ENCODE data around the gene PPP3CA.
"Not testable (repeated sequence)": the region's sequence is repeated elsewhere in the genome, so short reads cannot be mapped to it uniquely, and the experiment has no call there.

Gene PPP3CA

GRCh38 chr4:101104312-101105052, 242.8 kb downstream of the PPP3CA start:
- no peak for DNase-seq (ENCODE audit: extremely low read depth, low read depth)
- H3K4me3 ChIP-seq (replicated peaks; ENCODE audit: low read depth, low read length), result no peak overlapping the region
- no peak for TF ChIP-seq CTCF (IDR thresholded peaks at IDR 0.05; ENCODE audit: low read depth, low read length, missing control alignments)

GRCh38 chr4:101103381-101104142, 243.8 kb downstream of the PPP3CA start:
- H3K4me3 ChIP-seq (replicated peaks; ENCODE audit: low read depth, low read length), result no peak overlapping the region
- no peak for DNase-seq (ENCODE audit: extremely low read depth, low read depth)
- no peak for TF ChIP-seq CTCF (IDR thresholded peaks at IDR 0.05; ENCODE audit: low read depth, low read length, missing control alignments)

- peak; percentile 72 for DNase-seq (ENCODE audit: extremely low read depth, low read depth)
Measured at GRCh38 chr4:101102114-101102742, 245.1 kb downstream of the PPP3CA start.

GRCh38 chr4:101101072-101101471, 246.3 kb downstream of the PPP3CA start:
- no peak for DNase-seq (ENCODE audit: extremely low read depth, low read depth)
- TF ChIP-seq CTCF (IDR thresholded peaks at IDR 0.05; ENCODE audit: low read depth, low read length, missing control alignments), result no peak
- H3K4me3 ChIP-seq (replicated peaks; ENCODE audit: low read depth, low read length), result no peak overlapping the region

More at GRCh38 chr4:101102114-101102742, 245.1 kb downstream of the PPP3CA start:
- H3K4me3 ChIP-seq (replicated peaks; ENCODE audit: low read depth, low read length), result no peak overlapping the region
- TF ChIP-seq CTCF (IDR thresholded peaks at IDR 0.05; ENCODE audit: low read depth, low read length, missing control alignments), result no peak

GRCh38 chr4:101098666-101099400, 248.5 kb downstream of the PPP3CA start:
- no peak for DNase-seq (ENCODE audit: extremely low read depth, low read depth)
- TF ChIP-seq CTCF (IDR thresholded peaks at IDR 0.05; ENCODE audit: low read depth, low read length, missing control alignments), result no peak
- H3K4me3 ChIP-seq (replicated peaks; ENCODE audit: low read depth, low read length), result no peak overlapping the region

- not testable (repeated sequence) for H3K4me3 ChIP-seq (replicated peaks; ENCODE audit: low read depth, low read length); DNase-seq (ENCODE audit: extremely low read depth, low read depth)
Measured at GRCh38 chr4:101092609-101093008, 254.7 kb downstream of the PPP3CA start.
